ENCODE measurements around the gene OR10G7.
"Not testable (repeated sequence)": the region's sequence is repeated elsewhere in the genome, so short reads cannot be mapped to it uniquely, and the experiment has no call there.

DNA sequence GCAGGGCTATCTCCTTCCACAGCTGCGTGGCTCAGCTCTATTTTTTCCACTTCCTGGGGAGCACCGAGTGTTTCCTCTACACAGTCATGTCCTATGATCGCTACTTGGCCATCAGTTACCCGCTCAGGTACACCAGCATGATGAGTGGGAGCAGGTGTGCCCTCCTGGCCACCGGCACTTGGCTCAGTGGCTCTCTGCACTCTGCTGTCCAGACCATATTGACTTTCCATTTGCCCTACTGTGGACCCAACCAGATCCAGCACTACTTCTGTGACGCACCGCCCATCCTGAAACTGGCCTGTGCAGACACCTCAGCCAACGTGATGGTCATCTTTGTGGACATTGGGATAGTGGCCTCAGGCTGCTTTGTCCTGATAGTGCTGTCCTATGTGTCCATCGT, 25.3 kb downstream of the OR10G7 start:
- TF ChIP-seq POLR2AphosphoS5, POLR2A (IDR thresholded peaks at IDR 0.05): not testable (repeated sequence)
